GM12878 (cell line): Measurements from ENCODE around the gene MYO16.

Source experiments
- EZH2 ChIP-seq: IDR thresholded peaks from 2 replicates; pipeline ENCODE4 v1.6.1; 2012; ENCODE audit warnings: low read depth, mild to moderate bottlenecking, control low read depth, inconsistent platforms, low read length, borderline replicate concordance; ENCODE audit not compliant: control insufficient read depth
- HDAC2 ChIP-seq: fragments of 200-600 bp; sonication (generic); IDR thresholded peaks from 2 replicates; pipeline ENCODE4 v1.6.1; 2017

- TF ChIP-seq HDAC2 (no peak), EZH2 (no peak)
Observed at GRCh38 chr13:108889324-108889984, 260.0 kb downstream of the MYO16 start.
